ENCODE data around the gene PWWP3B.
"Not testable (repeated sequence)": the region's sequence is repeated elsewhere in the genome, so short reads cannot be mapped to it uniquely, and the experiment has no call there.

The PWWP3B gene

GRCh38 chrX:106168107-106168506 lies at the start of gene PWWP3B:
PWWP3B (plus strand) TSS chrX:106168305; CDS start chrX:106205433, 37,128 bp downstream.
- Histone ChIP-seq H3K4me3 (ENCODE audit: low read depth in 1 of 2, low read length in 2 of 2) (no peak within 1 kb of the TSS), H3K27me3 (ENCODE audit: low read depth, low read length) (no peaks in the 10 kb centered on the region), H3K27ac (ENCODE audit: low read length) (no peak within 1 kb of the TSS), H3K36me3 (ENCODE audit: control insufficient read depth in 1 of 2, insufficient read depth in 2 of 2, low read length in 2 of 2) (no peaks in the 10 kb centered on the region), H3K4me1 (ENCODE audit: control insufficient read depth in 1 of 2, insufficient read depth in 2 of 2, low read length in 2 of 2) (no peaks in the 10 kb centered on the region), H3K9me3 (ENCODE audit: control insufficient read depth in 1 of 2, low read length in 2 of 2) (no peaks in the 10 kb centered on the region)

GRCh38 chrX:106139048-106139447 lies 29.1 kb upstream of the PWWP3B start:
- H3K4me1 ChIP-seq (ENCODE audit: control insufficient read depth in 1 of 2, insufficient read depth in 2 of 2, low read length in 2 of 2) = no peaks in the 10 kb centered on the region
- H3K27me3 ChIP-seq (ENCODE audit: low read depth, low read length) = no peaks in the 10 kb centered on the region
- no peaks in the 10 kb centered on the region for H3K36me3 ChIP-seq (ENCODE audit: control insufficient read depth in 1 of 2, insufficient read depth in 2 of 2, low read length in 2 of 2)
- no peak overlapping the region for H3K27ac ChIP-seq (ENCODE audit: low read length)
- H3K4me3 ChIP-seq (ENCODE audit: low read depth in 1 of 2, low read length in 2 of 2) = no peak overlapping the region
- no peaks in the 10 kb centered on the region for H3K9me3 ChIP-seq (ENCODE audit: control insufficient read depth in 1 of 2, low read length in 2 of 2)

GRCh38 chrX:106144755-106145639 lies 23.1 kb upstream of the PWWP3B start:
- Histone ChIP-seq H3K9me3 (ENCODE audit: control insufficient read depth in 1 of 2, low read length in 2 of 2) (no peaks in the 10 kb centered on the region), H3K4me1 (ENCODE audit: control insufficient read depth in 1 of 2, insufficient read depth in 2 of 2, low read length in 2 of 2) (no peaks in the 10 kb centered on the region), H3K4me3 (ENCODE audit: low read depth in 1 of 2, low read length in 2 of 2) (no peak overlapping the region), H3K27ac (ENCODE audit: low read length) (no peak overlapping the region), H3K27me3 (ENCODE audit: low read depth, low read length) (no peaks in the 10 kb centered on the region), H3K36me3 (ENCODE audit: control insufficient read depth in 1 of 2, insufficient read depth in 2 of 2, low read length in 2 of 2) (no peaks in the 10 kb centered on the region)

GRCh38 chrX:106150701-106151100 lies 17.4 kb upstream of the PWWP3B start:
- H3K4me3 ChIP-seq (ENCODE audit: low read depth in 1 of 2, low read length in 2 of 2) = no peak overlapping the region
- H3K9me3 ChIP-seq (ENCODE audit: control insufficient read depth in 1 of 2, low read length in 2 of 2) = no peaks in the 10 kb centered on the region
- no peaks in the 10 kb centered on the region for H3K36me3 ChIP-seq (ENCODE audit: control insufficient read depth in 1 of 2, insufficient read depth in 2 of 2, low read length in 2 of 2)
- no peaks in the 10 kb centered on the region for H3K27me3 ChIP-seq (ENCODE audit: low read depth, low read length)
- no peak overlapping the region for H3K27ac ChIP-seq (ENCODE audit: low read length)
- H3K4me1 ChIP-seq (ENCODE audit: control insufficient read depth in 1 of 2, insufficient read depth in 2 of 2, low read length in 2 of 2) = no peaks in the 10 kb centered on the region

GRCh38 chrX:106159861-106160282 lies 8.2 kb upstream of the PWWP3B start:
- Histone ChIP-seq H3K9me3 (ENCODE audit: control insufficient read depth in 1 of 2, low read length in 2 of 2) (no peaks in the 10 kb centered on the region), H3K4me1 (ENCODE audit: control insufficient read depth in 1 of 2, insufficient read depth in 2 of 2, low read length in 2 of 2) (no peaks in the 10 kb centered on the region), H3K27me3 (ENCODE audit: low read depth, low read length) (no peaks in the 10 kb centered on the region), H3K36me3 (ENCODE audit: control insufficient read depth in 1 of 2, insufficient read depth in 2 of 2, low read length in 2 of 2) (no peaks in the 10 kb centered on the region), H3K4me3 (ENCODE audit: low read depth in 1 of 2, low read length in 2 of 2) (no peak overlapping the region), H3K27ac (ENCODE audit: low read length) (no peak overlapping the region)

GRCh38 chrX:106170318-106170717 lies 2.2 kb downstream of the PWWP3B start:
- Histone ChIP-seq H3K27me3 (ENCODE audit: low read depth, low read length) (no peaks in the 10 kb centered on the region), H3K4me3 (ENCODE audit: low read depth in 1 of 2, low read length in 2 of 2) (no peak overlapping the region), H3K27ac (ENCODE audit: low read length) (no peak overlapping the region), H3K36me3 (ENCODE audit: control insufficient read depth in 1 of 2, insufficient read depth in 2 of 2, low read length in 2 of 2) (no peaks in the 10 kb centered on the region), H3K4me1 (ENCODE audit: control insufficient read depth in 1 of 2, insufficient read depth in 2 of 2, low read length in 2 of 2) (no peaks in the 10 kb centered on the region), H3K9me3 (ENCODE audit: control insufficient read depth in 1 of 2, low read length in 2 of 2) (no peaks in the 10 kb centered on the region)

- H3K4me3 ChIP-seq (ENCODE audit: low read depth in 1 of 2, low read length in 2 of 2) = no peak overlapping the region
- H3K36me3 ChIP-seq (ENCODE audit: control insufficient read depth in 1 of 2, insufficient read depth in 2 of 2, low read length in 2 of 2) = no peaks in the 10 kb centered on the region
- no peaks in the 10 kb centered on the region for H3K4me1 ChIP-seq (ENCODE audit: control insufficient read depth in 1 of 2, insufficient read depth in 2 of 2, low read length in 2 of 2)
- no peaks in the 10 kb centered on the region for H3K9me3 ChIP-seq (ENCODE audit: control insufficient read depth in 1 of 2, low read length in 2 of 2)
- no peaks in the 10 kb centered on the region for H3K27me3 ChIP-seq (ENCODE audit: low read depth, low read length)
- no peak overlapping the region for H3K27ac ChIP-seq (ENCODE audit: low read length)
These were observed 3.3 kb downstream of the PWWP3B start for GRCh38 chrX:106171293-106171820.

GRCh38 chrX:106177106-106177981 lies 9.2 kb downstream of the PWWP3B start:
- Histone ChIP-seq H3K9me3 (ENCODE audit: control insufficient read depth in 1 of 2, low read length in 2 of 2) (no peaks in the 10 kb centered on the region), H3K36me3 (ENCODE audit: control insufficient read depth in 1 of 2, insufficient read depth in 2 of 2, low read length in 2 of 2) (no peaks in the 10 kb centered on the region), H3K4me1 (ENCODE audit: control insufficient read depth in 1 of 2, insufficient read depth in 2 of 2, low read length in 2 of 2) (no peaks in the 10 kb centered on the region), H3K27ac (ENCODE audit: low read length) (no peak overlapping the region), H3K4me3 (ENCODE audit: low read depth in 1 of 2, low read length in 2 of 2) (peak overlapping the region in 1 of 2 donors; percentile 19), H3K27me3 (ENCODE audit: low read depth, low read length) (no peaks in the 10 kb centered on the region)

- Histone ChIP-seq H3K4me3 (ENCODE audit: low read depth in 1 of 2, low read length in 2 of 2) (no peak overlapping the region), H3K27ac (ENCODE audit: low read length) (no peak overlapping the region), H3K9me3 (ENCODE audit: control insufficient read depth in 1 of 2, low read length in 2 of 2) (no peaks in the 10 kb centered on the region), H3K4me1 (ENCODE audit: control insufficient read depth in 1 of 2, insufficient read depth in 2 of 2, low read length in 2 of 2) (no peaks in the 10 kb centered on the region), H3K36me3 (ENCODE audit: control insufficient read depth in 1 of 2, insufficient read depth in 2 of 2, low read length in 2 of 2) (no peaks in the 10 kb centered on the region), H3K27me3 (ENCODE audit: low read depth, low read length) (no peaks in the 10 kb centered on the region)
These were observed 9.8 kb downstream of the PWWP3B start for GRCh38 chrX:106177982-106178321.

GRCh38 chrX:106178826-106179225 lies 10.7 kb downstream of the PWWP3B start:
- Histone ChIP-seq H3K27ac (ENCODE audit: low read length) (no peak overlapping the region), H3K36me3 (ENCODE audit: control insufficient read depth in 1 of 2, insufficient read depth in 2 of 2, low read length in 2 of 2) (no peaks in the 10 kb centered on the region), H3K4me1 (ENCODE audit: control insufficient read depth in 1 of 2, insufficient read depth in 2 of 2, low read length in 2 of 2) (no peaks in the 10 kb centered on the region), H3K4me3 (ENCODE audit: low read depth in 1 of 2, low read length in 2 of 2) (no peak overlapping the region), H3K27me3 (ENCODE audit: low read depth, low read length) (no peaks in the 10 kb centered on the region), H3K9me3 (ENCODE audit: control insufficient read depth in 1 of 2, low read length in 2 of 2) (no peaks in the 10 kb centered on the region)

GRCh38 chrX:106183685-106184084 lies 15.6 kb downstream of the PWWP3B start:
- not testable (repeated sequence) for H3K27me3 ChIP-seq (ENCODE audit: low read depth, low read length); H3K4me3 ChIP-seq (ENCODE audit: low read depth in 1 of 2, low read length in 2 of 2); H3K4me1 ChIP-seq (ENCODE audit: control insufficient read depth in 1 of 2, insufficient read depth in 2 of 2, low read length in 2 of 2); H3K9me3 ChIP-seq (ENCODE audit: control insufficient read depth in 1 of 2, low read length in 2 of 2); H3K27ac ChIP-seq (ENCODE audit: low read length); H3K36me3 ChIP-seq (ENCODE audit: control insufficient read depth in 1 of 2, insufficient read depth in 2 of 2, low read length in 2 of 2)

All from muscle layer of duodenum (tissue), 2 donors.